OCI-LY7 (cell line): ENCODE results near the gene ACOT12.

Experiments
- EZH2phosphoT487 ChIP-seq: fragments of 200-600 bp; sonication (generic); IDR thresholded peaks from 2 replicates; pipeline ENCODE4 v1.6.1; 2018; ENCODE audit warnings: low read depth, borderline replicate concordance, mild to moderate bottlenecking, mixed run types, antibody characterized with exemption, low read length, moderate library complexity, mixed read lengths
- TF ChIP-seq, protein P1 (sequence below): fragments of 200-600 bp; sonication (generic); conservative IDR thresholded peaks from 2 replicates; pipeline ENCODE4 v1.5.1; 2014; ENCODE audit warnings: mild to moderate bottlenecking, antibody characterized with exemption, low read length, moderate library complexity, mixed read lengths

DNA sequence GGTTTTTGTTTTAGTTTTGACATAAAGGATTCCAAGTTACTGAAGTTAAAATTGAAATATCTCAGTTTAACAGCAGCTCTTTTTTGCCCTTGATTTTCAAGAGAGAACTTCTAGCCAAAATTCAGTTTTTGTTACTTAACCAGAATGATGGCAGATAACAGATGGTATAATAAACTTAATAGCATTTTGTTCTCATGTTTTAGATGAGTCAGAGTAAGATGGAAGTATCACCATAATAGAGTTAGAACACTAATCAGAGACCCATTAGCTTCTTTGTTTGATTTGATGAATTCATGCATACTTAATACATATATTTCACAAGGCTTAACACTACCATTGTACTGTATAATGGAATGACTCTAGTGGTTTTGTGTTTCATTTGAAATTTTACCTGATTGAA is 80.7 kb downstream of the ACOT12 start:
- TF ChIP-seq, protein P1, sequence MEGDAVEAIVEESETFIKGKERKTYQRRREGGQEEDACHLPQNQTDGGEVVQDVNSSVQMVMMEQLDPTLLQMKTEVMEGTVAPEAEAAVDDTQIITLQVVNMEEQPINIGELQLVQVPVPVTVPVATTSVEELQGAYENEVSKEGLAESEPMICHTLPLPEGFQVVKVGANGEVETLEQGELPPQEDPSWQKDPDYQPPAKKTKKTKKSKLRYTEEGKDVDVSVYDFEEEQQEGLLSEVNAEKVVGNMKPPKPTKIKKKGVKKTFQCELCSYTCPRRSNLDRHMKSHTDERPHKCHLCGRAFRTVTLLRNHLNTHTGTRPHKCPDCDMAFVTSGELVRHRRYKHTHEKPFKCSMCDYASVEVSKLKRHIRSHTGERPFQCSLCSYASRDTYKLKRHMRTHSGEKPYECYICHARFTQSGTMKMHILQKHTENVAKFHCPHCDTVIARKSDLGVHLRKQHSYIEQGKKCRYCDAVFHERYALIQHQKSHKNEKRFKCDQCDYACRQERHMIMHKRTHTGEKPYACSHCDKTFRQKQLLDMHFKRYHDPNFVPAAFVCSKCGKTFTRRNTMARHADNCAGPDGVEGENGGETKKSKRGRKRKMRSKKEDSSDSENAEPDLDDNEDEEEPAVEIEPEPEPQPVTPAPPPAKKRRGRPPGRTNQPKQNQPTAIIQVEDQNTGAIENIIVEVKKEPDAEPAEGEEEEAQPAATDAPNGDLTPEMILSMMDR: no peak
- TF ChIP-seq EZH2phosphoT487: no peak
